Measurements from ENCODE around the gene KMT2C. TPM values are rescaled to one million over a fixed set of nuclear protein-coding genes. Genes with fewer than 3 reads are reported as not detected.

KMT2C gene
- total and polyA plus RNA-seq, 2 of the 13 experiments (the other 11 are each of a cell fraction or from before 2014, with no cell fraction given): 7.1 to 14.4 TPM

GRCh38 chr7:152462995-152463708 lies 27.3 kb upstream of the KMT2C start (continued):
- no peak for TF ChIP-seq NR2C2 (CRISPR knock-in tag; IDR thresholded peaks at IDR 0.05; ENCODE audit: borderline replicate concordance)
- TF ChIP-seq, protein P1, sequence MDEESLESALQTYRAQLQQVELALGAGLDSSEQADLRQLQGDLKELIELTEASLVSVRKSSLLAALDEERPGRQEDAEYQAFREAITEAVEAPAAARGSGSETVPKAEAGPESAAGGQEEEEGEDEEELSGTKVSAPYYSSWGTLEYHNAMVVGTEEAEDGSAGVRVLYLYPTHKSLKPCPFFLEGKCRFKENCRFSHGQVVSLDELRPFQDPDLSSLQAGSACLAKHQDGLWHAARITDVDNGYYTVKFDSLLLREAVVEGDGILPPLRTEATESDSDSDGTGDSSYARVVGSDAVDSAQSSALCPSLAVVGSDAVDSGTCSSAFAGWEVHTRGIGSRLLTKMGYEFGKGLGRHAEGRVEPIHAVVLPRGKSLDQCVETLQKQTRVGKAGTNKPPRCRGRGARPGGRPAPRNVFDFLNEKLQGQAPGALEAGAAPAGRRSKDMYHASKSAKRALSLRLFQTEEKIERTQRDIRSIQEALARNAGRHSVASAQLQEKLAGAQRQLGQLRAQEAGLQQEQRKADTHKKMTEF (CRISPR knock-in tag; IDR thresholded peaks at IDR 0.05): no peak
- TF ChIP-seq REXO4 (CRISPR knock-in tag; IDR thresholded peaks at IDR 0.05; ENCODE audit: borderline replicate concordance): no peak
- TF ChIP-seq, protein P2, sequence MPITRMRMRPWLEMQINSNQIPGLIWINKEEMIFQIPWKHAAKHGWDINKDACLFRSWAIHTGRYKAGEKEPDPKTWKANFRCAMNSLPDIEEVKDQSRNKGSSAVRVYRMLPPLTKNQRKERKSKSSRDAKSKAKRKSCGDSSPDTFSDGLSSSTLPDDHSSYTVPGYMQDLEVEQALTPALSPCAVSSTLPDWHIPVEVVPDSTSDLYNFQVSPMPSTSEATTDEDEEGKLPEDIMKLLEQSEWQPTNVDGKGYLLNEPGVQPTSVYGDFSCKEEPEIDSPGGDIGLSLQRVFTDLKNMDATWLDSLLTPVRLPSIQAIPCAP (CRISPR knock-in tag; IDR thresholded peaks at IDR 0.05; ENCODE audit: low read depth): no peak
- peak; percentile 89 for TF ChIP-seq HNRNPLL (IDR thresholded peaks at IDR 0.05; ENCODE audit: low read depth, low read length, poor library complexity, severe bottlenecking)
- TF ChIP-seq ZBTB2 (CRISPR knock-in tag; IDR thresholded peaks at IDR 0.05; ENCODE audit: low read depth): no peak
- TF ChIP-seq ZNF414 (CRISPR knock-in tag; IDR thresholded peaks at IDR 0.05): no peak
- no peak for TF ChIP-seq NR0B2 (CRISPR knock-in tag; IDR thresholded peaks at IDR 0.05)
- no peak for TF ChIP-seq ZNF7 (CRISPR knock-in tag; IDR thresholded peaks at IDR 0.05)
- TF ChIP-seq POLR2AphosphoS2 (IDR thresholded peaks at IDR 0.05; ENCODE audit: low read depth, low read length): no peak
- TF ChIP-seq ZNF878 (CRISPR knock-in tag; IDR thresholded peaks at IDR 0.05): no peak
- no peak for TF ChIP-seq ZSCAN9 (CRISPR knock-in tag; IDR thresholded peaks at IDR 0.05; ENCODE audit: borderline replicate concordance)
- TF ChIP-seq SMARCE1 (IDR thresholded peaks at IDR 0.05; ENCODE audit: borderline replicate concordance): no peak
- TF ChIP-seq KLF11 (CRISPR knock-in tag; IDR thresholded peaks at IDR 0.05): no peak
- no peak for TF ChIP-seq TRIM24 (CRISPR knock-in tag; IDR thresholded peaks at IDR 0.05)
- TF ChIP-seq ZNF501 (CRISPR knock-in tag; IDR thresholded peaks at IDR 0.05): no peak
- TF ChIP-seq ZNF263 (CRISPR knock-in tag; IDR thresholded peaks at IDR 0.05): no peak
- TF ChIP-seq SETDB1 (CRISPR knock-in tag; IDR thresholded peaks at IDR 0.05; ENCODE audit: borderline replicate concordance): no peak
- TF ChIP-seq RBM39 (IDR thresholded peaks at IDR 0.05; ENCODE audit: low read depth, low read length, poor library complexity, severe bottlenecking): no peak
- no peak for TF ChIP-seq PCBP2 (optimal IDR thresholded peaks at IDR 0.05; ENCODE audit: low read depth, low read length, poor library complexity, severe bottlenecking)
- peak; percentile 42 for TF ChIP-seq KAT8 (CRISPR knock-in tag; IDR thresholded peaks at IDR 0.05)
- TF ChIP-seq GMEB1 (CRISPR knock-in tag; IDR thresholded peaks at IDR 0.05; ENCODE audit: borderline replicate concordance): no peak
- TF ChIP-seq TCF12 (IDR thresholded peaks at IDR 0.05): no peak
- no peak for TF ChIP-seq TCF12 (CRISPR knock-in tag; IDR thresholded peaks at IDR 0.05)
